ENCODE measurements around the gene STN1. TPM values are rescaled to one million over a fixed set of nuclear protein-coding genes. Genes with fewer than 3 reads are reported as not detected.

STN1 gene
- total and polyA plus RNA-seq, 9 of the 15 experiments (the other 6 are each of a cell fraction or from before 2014, with no cell fraction given): 9.1 to 19.6 (median 13.8) TPM

DNA sequence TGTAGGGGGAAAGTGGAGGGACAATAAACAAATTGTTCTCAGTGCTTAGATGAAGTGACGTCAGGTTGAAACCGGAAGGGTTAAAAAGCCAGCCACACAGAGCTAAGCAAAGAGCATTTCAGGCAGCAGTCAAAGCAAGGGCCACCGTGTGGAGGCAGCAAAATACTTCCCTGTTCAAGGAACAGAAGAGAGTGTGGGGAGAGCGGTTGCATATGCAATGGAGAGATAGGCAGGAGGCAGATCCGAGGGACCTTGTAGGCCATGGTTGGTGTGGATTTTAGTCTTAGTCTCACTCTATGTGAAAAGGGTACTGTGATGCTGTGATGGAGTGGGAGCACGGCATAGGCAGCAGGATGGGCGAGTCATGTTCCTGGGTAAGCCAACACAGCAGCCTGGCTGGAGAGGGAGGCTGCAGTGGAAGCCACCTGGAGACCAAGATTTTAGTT, 3.8 kb upstream of the STN1 start (continued):
- TF ChIP-seq, protein P1, sequence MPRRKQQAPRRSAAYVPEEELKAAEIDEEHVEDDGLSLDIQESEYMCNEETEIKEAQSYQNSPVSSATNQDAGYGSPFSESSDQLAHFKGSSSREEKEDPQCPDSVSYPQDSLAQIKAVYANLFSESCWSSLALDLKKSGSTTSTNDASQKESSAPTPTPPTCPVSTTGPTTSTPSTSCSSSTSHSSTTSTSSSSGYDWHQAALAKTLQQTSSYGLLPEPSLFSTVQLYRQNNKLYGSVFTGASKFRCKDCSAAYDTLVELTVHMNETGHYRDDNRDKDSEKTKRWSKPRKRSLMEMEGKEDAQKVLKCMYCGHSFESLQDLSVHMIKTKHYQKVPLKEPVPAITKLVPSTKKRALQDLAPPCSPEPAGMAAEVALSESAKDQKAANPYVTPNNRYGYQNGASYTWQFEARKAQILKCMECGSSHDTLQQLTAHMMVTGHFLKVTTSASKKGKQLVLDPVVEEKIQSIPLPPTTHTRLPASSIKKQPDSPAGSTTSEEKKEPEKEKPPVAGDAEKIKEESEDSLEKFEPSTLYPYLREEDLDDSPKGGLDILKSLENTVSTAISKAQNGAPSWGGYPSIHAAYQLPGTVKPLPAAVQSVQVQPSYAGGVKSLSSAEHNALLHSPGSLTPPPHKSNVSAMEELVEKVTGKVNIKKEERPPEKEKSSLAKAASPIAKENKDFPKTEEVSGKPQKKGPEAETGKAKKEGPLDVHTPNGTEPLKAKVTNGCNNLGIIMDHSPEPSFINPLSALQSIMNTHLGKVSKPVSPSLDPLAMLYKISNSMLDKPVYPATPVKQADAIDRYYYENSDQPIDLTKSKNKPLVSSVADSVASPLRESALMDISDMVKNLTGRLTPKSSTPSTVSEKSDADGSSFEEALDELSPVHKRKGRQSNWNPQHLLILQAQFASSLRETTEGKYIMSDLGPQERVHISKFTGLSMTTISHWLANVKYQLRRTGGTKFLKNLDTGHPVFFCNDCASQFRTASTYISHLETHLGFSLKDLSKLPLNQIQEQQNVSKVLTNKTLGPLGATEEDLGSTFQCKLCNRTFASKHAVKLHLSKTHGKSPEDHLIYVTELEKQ (CRISPR knock-in tag; IDR thresholded peaks at IDR 0.05): no peak
- TF ChIP-seq SNIP1 (IDR thresholded peaks at IDR 0.05; ENCODE audit: low read depth): no peak
- TF ChIP-seq, protein P2, sequence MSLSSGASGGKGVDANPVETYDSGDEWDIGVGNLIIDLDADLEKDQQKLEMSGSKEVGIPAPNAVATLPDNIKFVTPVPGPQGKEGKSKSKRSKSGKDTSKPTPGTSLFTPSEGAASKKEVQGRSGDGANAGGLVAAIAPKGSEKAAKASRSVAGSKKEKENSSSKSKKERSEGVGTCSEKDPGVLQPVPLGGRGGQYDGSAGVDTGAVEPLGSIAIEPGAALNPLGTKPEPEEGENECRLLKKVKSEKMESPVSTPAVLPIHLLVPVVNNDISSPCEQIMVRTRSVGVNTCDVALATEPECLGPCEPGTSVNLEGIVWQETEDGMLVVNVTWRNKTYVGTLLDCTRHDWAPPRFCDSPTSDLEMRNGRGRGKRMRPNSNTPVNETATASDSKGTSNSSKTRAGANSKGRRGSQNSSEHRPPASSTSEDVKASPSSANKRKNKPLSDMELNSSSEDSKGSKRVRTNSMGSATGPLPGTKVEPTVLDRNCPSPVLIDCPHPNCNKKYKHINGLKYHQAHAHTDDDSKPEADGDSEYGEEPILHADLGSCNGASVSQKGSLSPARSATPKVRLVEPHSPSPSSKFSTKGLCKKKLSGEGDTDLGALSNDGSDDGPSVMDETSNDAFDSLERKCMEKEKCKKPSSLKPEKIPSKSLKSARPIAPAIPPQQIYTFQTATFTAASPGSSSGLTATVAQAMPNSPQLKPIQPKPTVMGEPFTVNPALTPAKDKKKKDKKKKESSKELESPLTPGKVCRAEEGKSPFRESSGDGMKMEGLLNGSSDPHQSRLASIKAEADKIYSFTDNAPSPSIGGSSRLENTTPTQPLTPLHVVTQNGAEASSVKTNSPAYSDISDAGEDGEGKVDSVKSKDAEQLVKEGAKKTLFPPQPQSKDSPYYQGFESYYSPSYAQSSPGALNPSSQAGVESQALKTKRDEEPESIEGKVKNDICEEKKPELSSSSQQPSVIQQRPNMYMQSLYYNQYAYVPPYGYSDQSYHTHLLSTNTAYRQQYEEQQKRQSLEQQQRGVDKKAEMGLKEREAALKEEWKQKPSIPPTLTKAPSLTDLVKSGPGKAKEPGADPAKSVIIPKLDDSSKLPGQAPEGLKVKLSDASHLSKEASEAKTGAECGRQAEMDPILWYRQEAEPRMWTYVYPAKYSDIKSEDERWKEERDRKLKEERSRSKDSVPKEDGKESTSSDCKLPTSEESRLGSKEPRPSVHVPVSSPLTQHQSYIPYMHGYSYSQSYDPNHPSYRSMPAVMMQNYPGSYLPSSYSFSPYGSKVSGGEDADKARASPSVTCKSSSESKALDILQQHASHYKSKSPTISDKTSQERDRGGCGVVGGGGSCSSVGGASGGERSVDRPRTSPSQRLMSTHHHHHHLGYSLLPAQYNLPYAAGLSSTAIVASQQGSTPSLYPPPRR (CRISPR knock-in tag; IDR thresholded peaks at IDR 0.05; ENCODE audit: borderline replicate concordance): no peak
- TF ChIP-seq TCF3 (CRISPR knock-in tag; IDR thresholded peaks at IDR 0.05): peak; percentile 45; the same call in 1 of the 2 replicates
- TF ChIP-seq, protein P3, sequence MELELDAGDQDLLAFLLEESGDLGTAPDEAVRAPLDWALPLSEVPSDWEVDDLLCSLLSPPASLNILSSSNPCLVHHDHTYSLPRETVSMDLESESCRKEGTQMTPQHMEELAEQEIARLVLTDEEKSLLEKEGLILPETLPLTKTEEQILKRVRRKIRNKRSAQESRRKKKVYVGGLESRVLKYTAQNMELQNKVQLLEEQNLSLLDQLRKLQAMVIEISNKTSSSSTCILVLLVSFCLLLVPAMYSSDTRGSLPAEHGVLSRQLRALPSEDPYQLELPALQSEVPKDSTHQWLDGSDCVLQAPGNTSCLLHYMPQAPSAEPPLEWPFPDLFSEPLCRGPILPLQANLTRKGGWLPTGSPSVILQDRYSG (tag; conservative IDR thresholded peaks at IDR 0.05; ENCODE audit: low read depth): no peak
- peak; percentile 45 to 58 for TF ChIP-seq RAD21 (CRISPR knock-in tag; conservative IDR thresholded peaks at IDR 0.05 in 1 of 2, IDR thresholded peaks at IDR 0.05 in 1 of 2)
- no peak for TF ChIP-seq NCOR1 (IDR thresholded peaks at IDR 0.05)
- TF ChIP-seq POLR3G (IDR thresholded peaks at IDR 0.05; ENCODE audit: extremely low read depth, insufficient read length, insufficient replicate concordance): no peak
- TF ChIP-seq CREM (IDR thresholded peaks at IDR 0.05; ENCODE audit: low read depth): peak; percentile 72; the same call in 1 of the 2 replicates
- no peak for TF ChIP-seq ZNF140 (CRISPR knock-in tag; IDR thresholded peaks at IDR 0.05)
- no peak for TF ChIP-seq ZNF184 (CRISPR knock-in tag; IDR thresholded peaks at IDR 0.05)
- TF ChIP-seq CBFB (CRISPR knock-in tag; IDR thresholded peaks at IDR 0.05): no peak
- no peak for TF ChIP-seq RUNX1 (IDR thresholded peaks at IDR 0.05; ENCODE audit: low read depth)
- TF ChIP-seq, protein P4, sequence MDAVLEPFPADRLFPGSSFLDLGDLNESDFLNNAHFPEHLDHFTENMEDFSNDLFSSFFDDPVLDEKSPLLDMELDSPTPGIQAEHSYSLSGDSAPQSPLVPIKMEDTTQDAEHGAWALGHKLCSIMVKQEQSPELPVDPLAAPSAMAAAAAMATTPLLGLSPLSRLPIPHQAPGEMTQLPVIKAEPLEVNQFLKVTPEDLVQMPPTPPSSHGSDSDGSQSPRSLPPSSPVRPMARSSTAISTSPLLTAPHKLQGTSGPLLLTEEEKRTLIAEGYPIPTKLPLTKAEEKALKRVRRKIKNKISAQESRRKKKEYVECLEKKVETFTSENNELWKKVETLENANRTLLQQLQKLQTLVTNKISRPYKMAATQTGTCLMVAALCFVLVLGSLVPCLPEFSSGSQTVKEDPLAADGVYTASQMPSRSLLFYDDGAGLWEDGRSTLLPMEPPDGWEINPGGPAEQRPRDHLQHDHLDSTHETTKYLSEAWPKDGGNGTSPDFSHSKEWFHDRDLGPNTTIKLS (IDR thresholded peaks at IDR 0.05; ENCODE audit: borderline replicate concordance, low read depth): no peak
- TF ChIP-seq FOXA3 (CRISPR knock-in tag; conservative IDR thresholded peaks at IDR 0.05 in 1 of 2, IDR thresholded peaks at IDR 0.05 in 1 of 2): no peak

Data from K562 (cell line).